Hepatocyte (in vitro differentiated cells): Measurements from ENCODE around the gene TOM1L1.

Experiments used
- CTCF ChIP-seq: fragments of 200-600 bp; sonication (generic); IDR thresholded peaks from 2 replicates; pipeline ENCODE4 v1.5.1; 2016; ENCODE audit warnings: antibody characterized with exemption, mild to moderate bottlenecking; ENCODE audit not compliant: poor library complexity
- EZH2 ChIP-seq: fragments of 200-600 bp; sonication (generic); IDR thresholded peaks from 2 replicates; pipeline ENCODE4 v1.6.1; 2016; ENCODE audit warnings: antibody characterized with exemption, mild to moderate bottlenecking, borderline replicate concordance
- EZH2phosphoT487 ChIP-seq: fragments of 200-600 bp; sonication (generic); IDR thresholded peaks from one replicate; pipeline ENCODE4 v1.6.1; 2018; ENCODE audit warnings: antibody characterized with exemption, mild to moderate bottlenecking, low read depth, moderate library complexity; ENCODE audit not compliant: unreplicated experiment, severe bottlenecking

DNA sequence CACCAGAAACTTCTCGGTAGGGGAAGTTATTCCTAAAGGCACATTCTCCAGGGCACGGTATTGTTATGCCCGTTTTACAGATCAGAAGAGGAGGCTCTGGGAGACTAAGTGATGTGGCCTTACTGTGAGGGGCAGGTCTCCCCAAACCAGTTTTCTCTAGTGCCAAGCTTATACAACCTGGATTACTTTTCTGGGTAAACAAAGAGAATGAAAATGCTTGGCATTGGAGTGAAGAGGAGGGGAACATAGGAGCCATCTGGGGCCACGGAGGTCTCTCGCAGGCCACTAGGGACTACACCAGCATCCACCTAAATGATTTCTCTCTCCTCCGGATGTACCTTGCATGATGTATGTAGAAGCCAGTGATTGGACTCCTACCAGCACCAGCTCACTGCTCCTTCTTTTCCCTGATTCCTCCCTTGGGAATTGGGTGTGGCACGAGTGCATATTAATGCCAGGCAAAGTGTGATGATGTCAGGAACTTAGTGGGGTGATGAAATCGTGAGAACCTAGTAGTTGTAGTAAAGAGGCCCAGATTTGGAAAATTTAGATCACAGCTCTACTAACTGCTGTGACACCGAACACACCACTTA is 674 bp downstream of the TOM1L1 start:
- TF ChIP-seq EZH2: no peak
- TF ChIP-seq CTCF: no peak
- TF ChIP-seq EZH2phosphoT487: no peak
